GM12872 (cell line): ENCODE results near the gene CERS6.

Experiments used
- CTCF ChIP-seq: IDR thresholded peaks from 3 replicates; pipeline ENCODE4 v1.5.1; 2011; ENCODE audit warnings: low read depth, mild to moderate bottlenecking, low read length, moderate library complexity; ENCODE audit not compliant: insufficient read depth

Gene CERS6

DNA sequence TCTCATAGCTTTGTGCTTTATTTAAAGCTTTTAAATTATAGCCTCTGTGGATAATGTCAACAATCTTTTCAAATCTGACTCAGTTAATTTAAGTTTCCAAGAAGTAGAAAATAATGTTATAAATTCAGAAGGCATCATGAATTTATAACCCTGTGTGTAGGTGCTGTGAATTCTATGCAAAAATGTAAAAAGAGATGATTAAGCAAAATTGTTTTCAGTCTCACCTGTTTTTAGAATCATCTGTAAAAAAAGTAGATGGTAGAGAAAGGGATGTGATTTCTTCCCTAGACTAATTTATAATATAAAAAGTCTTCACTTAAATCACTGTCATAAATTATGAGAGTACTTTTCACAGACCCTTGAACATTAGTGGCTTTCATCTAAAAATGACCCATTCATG is 260.8 kb downstream of the CERS6 start:
- no peak for TF ChIP-seq CTCF

DNA sequence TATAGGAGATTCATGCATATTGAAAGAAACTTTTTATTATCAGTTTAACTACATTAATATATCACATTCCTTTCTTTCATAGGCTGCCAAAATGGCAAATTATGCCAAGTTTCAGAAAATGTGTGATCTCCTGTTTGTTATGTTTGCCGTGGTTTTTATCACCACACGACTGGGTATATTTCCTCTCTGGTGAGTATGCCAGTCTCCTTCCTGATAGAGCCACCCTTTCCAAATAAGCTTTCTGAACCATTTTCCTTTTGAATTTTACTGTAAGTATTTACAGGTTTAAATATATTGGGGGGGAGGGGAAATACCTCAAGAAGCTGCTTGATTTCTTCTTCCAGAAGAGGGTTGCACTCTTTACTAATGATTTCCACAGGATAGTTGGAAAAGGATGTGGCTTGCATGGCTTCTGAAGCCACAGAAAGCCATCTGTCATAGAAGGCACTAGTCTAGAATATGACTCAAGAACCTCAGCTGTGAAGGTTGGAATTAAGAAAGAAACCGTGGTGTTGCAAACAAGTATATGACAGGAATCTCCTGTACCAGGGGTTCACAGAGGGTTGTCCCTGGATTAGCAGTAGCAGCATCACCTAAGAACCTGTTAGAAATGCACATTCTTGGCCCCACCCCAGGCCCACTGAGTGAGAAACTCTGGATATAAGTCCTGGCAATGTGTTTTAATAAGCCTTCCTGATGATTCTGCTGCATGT is 261.9 kb downstream of the CERS6 start:
- TF ChIP-seq CTCF, result no peak

DNA sequence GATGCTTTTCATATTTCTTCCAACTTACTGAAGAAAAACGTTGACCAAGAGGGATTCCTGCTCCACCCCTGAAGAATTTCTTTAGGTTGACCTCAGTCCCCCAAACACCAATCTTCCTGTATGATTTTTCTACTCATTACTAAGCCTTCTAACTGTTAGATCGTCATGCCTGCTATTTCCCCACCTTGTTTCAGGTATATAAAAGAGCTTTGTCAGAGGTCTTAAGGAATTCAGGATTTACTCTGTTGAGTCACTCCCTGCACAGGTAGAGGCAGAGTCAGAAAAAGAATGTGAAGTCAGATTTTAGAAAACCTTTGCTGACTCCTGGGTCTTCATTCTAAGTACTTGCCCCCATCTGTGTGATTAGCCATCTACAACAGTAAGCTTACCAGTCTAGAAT is 262.6 kb downstream of the CERS6 start:
- TF ChIP-seq CTCF, result no peak

- no peak for TF ChIP-seq CTCF
These were observed 263.4 kb downstream of the CERS6 start for GRCh38 chr2:168719446-168719845.

GRCh38 chr2:168722592-168722991 is 266.5 kb downstream of the CERS6 start:
- no peak for TF ChIP-seq CTCF

- TF ChIP-seq CTCF, result no peak
These were observed 267.3 kb downstream of the CERS6 start for GRCh38 chr2:168723275-168723899.

- no peak for TF ChIP-seq CTCF
These were observed 270.3 kb downstream of the CERS6 start for GRCh38 chr2:168726375-168726774.
